Measurements from ENCODE around the gene ABHD17A.

DNA sequence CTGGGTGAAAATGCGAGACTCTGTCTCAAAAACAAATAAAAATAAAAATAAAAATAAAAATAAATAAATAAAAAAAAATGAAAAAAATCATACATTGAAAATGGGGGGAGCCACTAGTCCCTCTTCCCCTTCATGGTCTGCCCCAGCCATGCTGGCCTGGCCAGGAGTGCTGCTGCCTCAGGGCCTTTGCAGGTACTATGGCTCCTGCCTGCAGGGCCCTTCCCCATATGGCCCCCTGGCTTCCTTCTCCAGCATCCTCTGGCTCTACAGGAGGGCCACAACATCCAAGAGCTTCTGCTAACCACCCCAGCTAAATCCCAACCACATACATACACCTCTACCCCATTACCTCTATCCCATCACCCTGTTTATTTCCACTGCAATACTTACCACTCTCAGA lies 4.6 kb upstream of the ABHD17A start:
- TF ChIP-seq CTCF (IDR thresholded peaks at IDR 0.05; ENCODE audit: low read depth, low read length, poor library complexity, severe bottlenecking) (no peak), EZH2phosphoT487 (IDR thresholded peaks at IDR 0.05; ENCODE audit: borderline replicate concordance, low read length) (no peak)

Data from DOHH2 (cell line).